ENCODE measurements around the gene SCG2.

Gene SCG2

GRCh38 chr2:223607476-223607875, 5.3 kb upstream of the SCG2 start:
- H3K4me1 ChIP-seq (ENCODE audit: control insufficient read depth, insufficient read depth, low read length), result peaks cover 2% of the 10 kb centered on the region
- no peak for DNase-seq (ENCODE audit: low read depth)
- no peaks in the 10 kb centered on the region for H3K27me3 ChIP-seq (replicated peaks; ENCODE audit: control insufficient read depth, insufficient read depth, low read length)
- no peaks in the 10 kb centered on the region for H3K9me3 ChIP-seq (ENCODE audit: control insufficient read depth, low read length)
- no peak overlapping the region for H3K9ac ChIP-seq (ENCODE audit: low read length)
- no peak overlapping the region for H3K4me3 ChIP-seq (ENCODE audit: low read length)
- H3K36me3 ChIP-seq (ENCODE audit: control insufficient read depth, insufficient read depth, low read length, severe bottlenecking), result no peaks in the 10 kb centered on the region

GRCh38 chr2:223606946-223607345, 4.8 kb upstream of the SCG2 start:
- H3K36me3 ChIP-seq (ENCODE audit: control insufficient read depth, insufficient read depth, low read length, severe bottlenecking), result no peaks in the 10 kb centered on the region
- H3K9ac ChIP-seq (ENCODE audit: low read length), result no peak overlapping the region
- DNase-seq (ENCODE audit: low read depth), result no peak
- H3K9me3 ChIP-seq (ENCODE audit: control insufficient read depth, low read length), result no peaks in the 10 kb centered on the region
- H3K4me3 ChIP-seq (ENCODE audit: low read length), result no peak overlapping the region
- H3K4me1 ChIP-seq (ENCODE audit: control insufficient read depth, insufficient read depth, low read length), result peaks cover 2% of the 10 kb centered on the region
- H3K27me3 ChIP-seq (replicated peaks; ENCODE audit: control insufficient read depth, insufficient read depth, low read length), result no peaks in the 10 kb centered on the region

GRCh38 chr2:223604231-223604630, 2.1 kb upstream of the SCG2 start:
- Histone ChIP-seq H3K4me3 (ENCODE audit: low read length) (no peak overlapping the region), H3K27me3 (replicated peaks; ENCODE audit: control insufficient read depth, insufficient read depth, low read length) (no peaks in the 10 kb centered on the region), H3K36me3 (ENCODE audit: control insufficient read depth, insufficient read depth, low read length, severe bottlenecking) (no peaks in the 10 kb centered on the region), H3K4me1 (ENCODE audit: control insufficient read depth, insufficient read depth, low read length) (peaks cover 14% of the 10 kb centered on the region), H3K9ac (ENCODE audit: low read length) (no peak overlapping the region), H3K9me3 (ENCODE audit: control insufficient read depth, low read length) (no peaks in the 10 kb centered on the region)
- no peak for DNase-seq (ENCODE audit: low read depth)

GRCh38 chr2:223602972-223603371, 811 bp upstream of the SCG2 start:
- Histone ChIP-seq H3K9ac (ENCODE audit: low read length) (no peak overlapping the region), H3K27me3 (replicated peaks; ENCODE audit: control insufficient read depth, insufficient read depth, low read length) (no peaks in the 10 kb centered on the region), H3K4me3 (ENCODE audit: low read length) (no peak overlapping the region), H3K4me1 (ENCODE audit: control insufficient read depth, insufficient read depth, low read length) (peaks cover 23% of the 10 kb centered on the region), H3K9me3 (ENCODE audit: control insufficient read depth, low read length) (no peaks in the 10 kb centered on the region), H3K36me3 (ENCODE audit: control insufficient read depth, insufficient read depth, low read length, severe bottlenecking) (no peaks in the 10 kb centered on the region)
- no peak for DNase-seq (ENCODE audit: low read depth)

GRCh38 chr2:223601018-223601417, 1.1 kb downstream of the SCG2 start:
- Histone ChIP-seq H3K9me3 (ENCODE audit: control insufficient read depth, low read length) (no peaks in the 10 kb centered on the region), H3K36me3 (ENCODE audit: control insufficient read depth, insufficient read depth, low read length, severe bottlenecking) (no peaks in the 10 kb centered on the region), H3K4me1 (ENCODE audit: control insufficient read depth, insufficient read depth, low read length) (peaks cover 30% of the 10 kb centered on the region), H3K27me3 (replicated peaks; ENCODE audit: control insufficient read depth, insufficient read depth, low read length) (no peaks in the 10 kb centered on the region), H3K4me3 (ENCODE audit: low read length) (no peak overlapping the region), H3K9ac (ENCODE audit: low read length) (no peak overlapping the region)
- no peak for DNase-seq (ENCODE audit: low read depth)

- no peaks in the 10 kb centered on the region for H3K27me3 ChIP-seq (replicated peaks; ENCODE audit: control insufficient read depth, insufficient read depth, low read length)
- no peaks in the 10 kb centered on the region for H3K9me3 ChIP-seq (ENCODE audit: control insufficient read depth, low read length)
- H3K36me3 ChIP-seq (ENCODE audit: control insufficient read depth, insufficient read depth, low read length, severe bottlenecking), result no peaks in the 10 kb centered on the region
- H3K4me1 ChIP-seq (ENCODE audit: control insufficient read depth, insufficient read depth, low read length), result peaks cover 30% of the 10 kb centered on the region
- peak; percentile 61 for DNase-seq (ENCODE audit: low read depth)
- peak overlapping the region; percentile 36 for H3K4me3 ChIP-seq (ENCODE audit: low read length)
- H3K9ac ChIP-seq (ENCODE audit: low read length), result peak overlapping the region; percentile 70
Measured at GRCh38 chr2:223599640-223600380, 2.4 kb downstream of the SCG2 start.

GRCh38 chr2:223598994-223599639, 3.0 kb downstream of the SCG2 start:
- H3K9me3 ChIP-seq (ENCODE audit: control insufficient read depth, low read length), result no peaks in the 10 kb centered on the region
- H3K9ac ChIP-seq (ENCODE audit: low read length), result peak overlapping the region; percentile 70
- DNase-seq (ENCODE audit: low read depth), result peak; percentile 78
- peaks cover 30% of the 10 kb centered on the region for H3K4me1 ChIP-seq (ENCODE audit: control insufficient read depth, insufficient read depth, low read length)
- H3K36me3 ChIP-seq (ENCODE audit: control insufficient read depth, insufficient read depth, low read length, severe bottlenecking), result no peaks in the 10 kb centered on the region
- peak overlapping the region; percentile 36 for H3K4me3 ChIP-seq (ENCODE audit: low read length)
- no peaks in the 10 kb centered on the region for H3K27me3 ChIP-seq (replicated peaks; ENCODE audit: control insufficient read depth, insufficient read depth, low read length)

- Histone ChIP-seq H3K36me3 (ENCODE audit: control insufficient read depth, insufficient read depth, low read length, severe bottlenecking) (no peaks in the 10 kb centered on the region), H3K4me1 (ENCODE audit: control insufficient read depth, insufficient read depth, low read length) (peaks cover 29% of the 10 kb centered on the region), H3K9me3 (ENCODE audit: control insufficient read depth, low read length) (no peaks in the 10 kb centered on the region), H3K4me3 (ENCODE audit: low read length) (no peak overlapping the region), H3K27me3 (replicated peaks; ENCODE audit: control insufficient read depth, insufficient read depth, low read length) (no peaks in the 10 kb centered on the region), H3K9ac (ENCODE audit: low read length) (no peak overlapping the region)
- no peak for DNase-seq (ENCODE audit: low read depth)
Measured at GRCh38 chr2:223597076-223597475, 5.1 kb downstream of the SCG2 start.

GRCh38 chr2:223596208-223596607, 6.0 kb downstream of the SCG2 start:
- Histone ChIP-seq H3K4me3 (ENCODE audit: low read length) (no peak overlapping the region), H3K9me3 (ENCODE audit: control insufficient read depth, low read length) (no peaks in the 10 kb centered on the region), H3K27me3 (replicated peaks; ENCODE audit: control insufficient read depth, insufficient read depth, low read length) (no peaks in the 10 kb centered on the region), H3K36me3 (ENCODE audit: control insufficient read depth, insufficient read depth, low read length, severe bottlenecking) (no peaks in the 10 kb centered on the region), H3K9ac (ENCODE audit: low read length) (no peak overlapping the region), H3K4me1 (ENCODE audit: control insufficient read depth, insufficient read depth, low read length) (peaks cover 26% of the 10 kb centered on the region)
- DNase-seq (ENCODE audit: low read depth), result no peak

- Histone ChIP-seq H3K4me3 (ENCODE audit: low read length) (no peak overlapping the region), H3K9ac (ENCODE audit: low read length) (no peak overlapping the region), H3K4me1 (ENCODE audit: control insufficient read depth, insufficient read depth, low read length) (peaks cover 21% of the 10 kb centered on the region), H3K9me3 (ENCODE audit: control insufficient read depth, low read length) (no peaks in the 10 kb centered on the region), H3K36me3 (ENCODE audit: control insufficient read depth, insufficient read depth, low read length, severe bottlenecking) (no peaks in the 10 kb centered on the region), H3K27me3 (replicated peaks; ENCODE audit: control insufficient read depth, insufficient read depth, low read length) (no peaks in the 10 kb centered on the region)
- no peak for DNase-seq (ENCODE audit: low read depth)
Measured at GRCh38 chr2:223594831-223595230, 7.3 kb downstream of the SCG2 start.

GRCh38 chr2:223594259-223594658, 7.9 kb downstream of the SCG2 start:
- no peaks in the 10 kb centered on the region for H3K9me3 ChIP-seq (ENCODE audit: control insufficient read depth, low read length)
- H3K4me3 ChIP-seq (ENCODE audit: low read length), result no peak overlapping the region
- peaks cover 17% of the 10 kb centered on the region for H3K4me1 ChIP-seq (ENCODE audit: control insufficient read depth, insufficient read depth, low read length)
- H3K36me3 ChIP-seq (ENCODE audit: control insufficient read depth, insufficient read depth, low read length, severe bottlenecking), result no peaks in the 10 kb centered on the region
- DNase-seq (ENCODE audit: low read depth), result no peak
- no peak overlapping the region for H3K9ac ChIP-seq (ENCODE audit: low read length)
- no peaks in the 10 kb centered on the region for H3K27me3 ChIP-seq (replicated peaks; ENCODE audit: control insufficient read depth, insufficient read depth, low read length)

Measured in adipocyte (in vitro differentiated cells).